Left forelimb (tissue), 1 donor: ENCODE measurements around the gene RPN1.

ENCODE experiments used
- DNase-seq: peaks from one replicate; pipeline ENCODE4 v3.0.0-alpha.2; 2018; ENCODE audit warnings: low spot score

Gene RPN1

GRCh38 chr3:128648940-128649663 is 1.5 kb downstream of the RPN1 start:
- no peak for DNase-seq

DNA sequence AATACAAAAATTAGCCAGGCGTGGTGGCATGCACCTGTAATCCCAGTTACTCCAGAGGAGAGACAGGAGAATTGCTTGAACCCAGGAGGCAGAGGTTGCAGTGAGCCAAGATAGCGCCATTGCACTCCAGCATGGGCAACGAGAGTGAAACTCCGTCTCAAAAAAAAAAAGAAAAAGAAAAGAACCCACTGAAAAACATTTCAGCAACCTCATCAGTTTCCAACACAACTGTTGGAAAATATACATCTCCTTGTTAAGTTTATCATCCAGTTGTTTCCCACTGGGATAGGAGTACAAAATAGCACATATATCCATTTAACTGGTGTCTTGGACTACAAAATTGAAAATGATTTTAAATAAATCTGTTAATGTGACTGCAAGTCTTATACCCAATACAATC is 2.2 kb downstream of the RPN1 start:
- no peak for DNase-seq

DNA sequence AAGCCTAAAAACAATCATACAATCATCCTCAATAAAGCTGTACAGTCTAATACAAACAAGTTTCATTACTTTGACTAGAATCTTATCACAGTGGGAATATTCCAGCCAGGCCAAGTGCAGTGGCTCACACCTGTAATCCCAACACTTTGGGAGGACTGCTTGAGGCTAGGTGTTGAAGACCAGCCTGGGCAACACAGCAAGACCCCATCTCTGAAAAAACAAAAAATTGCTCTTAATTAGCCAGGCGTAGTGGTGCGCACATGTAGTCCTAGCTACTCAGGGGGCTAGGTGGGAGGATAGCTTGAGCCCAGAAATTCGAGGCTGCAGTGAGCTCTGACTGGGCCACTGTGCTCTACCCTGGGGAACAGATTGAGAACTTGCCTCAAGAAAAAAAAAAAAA is 3.3 kb downstream of the RPN1 start:
- DNase-seq, result no peak

GRCh38 chr3:128634075-128634611 is 16.5 kb downstream of the RPN1 start:
- no peak for DNase-seq

DNA sequence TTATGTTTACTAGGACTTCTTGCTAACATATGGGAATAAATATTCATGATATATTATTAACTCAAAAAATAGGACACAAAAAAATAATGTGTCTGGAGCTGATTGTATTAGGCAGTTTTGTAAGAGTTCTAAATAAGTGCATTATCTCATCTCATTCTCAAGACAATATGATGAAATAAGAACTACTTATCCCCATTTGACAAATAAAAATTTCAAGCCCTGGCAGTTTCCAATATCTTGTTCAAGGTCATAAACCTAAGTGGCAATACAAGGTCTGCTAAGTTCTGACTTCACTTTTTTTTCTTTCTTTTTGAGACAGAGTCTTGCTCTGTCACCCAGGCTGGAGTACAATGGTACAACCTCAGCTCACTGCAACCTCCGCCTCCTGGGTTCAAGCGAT is 18.3 kb downstream of the RPN1 start:
- DNase-seq, result no peak

- DNase-seq, result no peak
Observed at GRCh38 chr3:128629936-128630335, 20.7 kb downstream of the RPN1 start.

DNA sequence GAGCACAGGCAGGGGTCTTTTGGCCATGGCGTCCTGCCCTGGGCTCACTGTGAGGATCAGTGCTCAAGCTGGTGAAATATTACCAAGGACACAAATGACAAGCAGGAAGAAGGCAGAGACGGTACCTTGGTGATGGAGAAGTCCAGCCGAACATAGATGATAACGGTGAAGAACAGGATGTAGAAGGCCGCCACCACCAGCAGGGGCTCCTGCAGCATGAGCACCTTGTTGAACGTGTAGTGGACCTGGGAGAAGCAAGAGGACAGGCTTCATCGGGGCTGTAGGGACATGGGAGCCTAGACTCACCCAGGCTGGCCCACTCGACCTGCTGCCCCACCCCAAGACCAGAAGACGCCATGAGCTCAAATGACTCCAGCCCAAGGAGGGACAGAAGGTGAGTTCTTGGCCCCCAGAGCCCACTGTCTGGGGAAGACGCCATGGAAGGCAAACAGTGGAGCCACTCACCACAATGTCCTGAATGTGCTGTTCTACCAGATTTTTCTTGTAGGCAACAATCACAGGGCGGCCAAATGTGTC is 25.1 kb downstream of the RPN1 start:
- DNase-seq, result no peak

DNA sequence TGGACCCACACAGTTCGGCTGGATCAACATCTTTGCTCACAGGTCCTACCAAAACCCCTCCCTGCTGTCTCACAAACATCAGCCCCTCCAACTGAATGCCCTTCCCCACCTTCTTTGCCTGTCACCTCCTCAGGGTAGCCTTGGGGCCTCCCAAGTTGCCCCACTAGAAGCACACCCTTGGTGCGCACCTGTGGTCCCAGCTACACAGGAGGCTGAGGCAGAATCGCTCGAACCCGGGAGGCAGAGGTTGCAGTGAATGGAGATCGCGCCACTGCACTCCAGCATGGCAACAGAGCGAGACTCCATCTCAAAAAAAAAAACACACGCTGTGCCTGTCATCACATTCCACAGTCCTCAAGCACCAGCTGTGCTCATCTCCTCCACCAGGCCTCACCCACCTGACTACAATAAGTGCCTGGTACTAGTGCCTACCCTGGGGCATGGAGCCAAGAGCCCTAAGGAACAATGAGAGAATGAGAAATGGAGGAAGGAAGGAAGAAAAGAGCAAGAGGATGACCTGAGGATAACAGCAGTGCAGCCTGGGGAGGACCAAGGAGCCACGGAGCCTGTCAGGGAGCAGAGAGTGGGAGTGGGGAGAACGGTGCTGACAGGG is 26.0 kb downstream of the RPN1 start:
- no peak for DNase-seq

DNA sequence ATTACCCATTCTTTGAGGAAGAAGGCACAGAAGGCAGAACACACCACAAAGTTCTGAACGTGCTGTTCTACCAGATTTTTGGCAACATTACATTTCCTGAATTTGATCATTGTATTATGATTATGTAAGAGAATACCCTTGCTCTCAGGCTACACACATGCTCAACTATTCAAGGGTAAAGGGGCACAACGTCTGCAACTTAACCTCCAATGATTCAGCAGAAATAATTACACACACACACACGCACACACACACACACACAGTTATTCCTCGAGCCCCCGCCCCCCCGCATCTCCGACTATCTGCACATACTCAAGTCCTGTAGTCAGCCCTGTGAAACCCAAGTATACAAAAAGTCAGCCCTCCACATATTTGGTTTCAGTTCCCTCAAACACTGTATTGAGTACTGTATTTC is 26.8 kb downstream of the RPN1 start:
- DNase-seq, result no peak

GRCh38 chr3:128621931-128622330 is 28.7 kb downstream of the RPN1 start:
- no peak for DNase-seq

DNA sequence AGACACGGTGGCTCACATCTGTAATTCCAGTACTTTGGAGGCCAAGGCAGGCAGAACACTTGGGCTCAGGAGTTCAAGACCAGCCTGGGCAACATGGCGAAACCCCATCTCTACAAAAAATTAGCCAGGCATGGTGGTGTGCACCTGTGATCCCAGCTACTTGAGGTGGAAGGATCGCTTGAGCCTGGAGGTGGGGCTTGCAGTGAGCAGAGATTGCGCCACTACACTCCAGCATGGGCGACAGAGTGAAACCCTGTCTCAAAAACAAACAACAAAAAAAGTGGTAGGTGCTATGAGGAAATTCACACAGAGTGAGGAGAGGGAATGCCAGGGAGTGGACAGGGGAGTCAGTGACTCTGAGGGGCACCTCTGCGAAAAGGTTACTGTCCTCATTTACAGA is 29.4 kb downstream of the RPN1 start:
- no peak for DNase-seq

- no peak for DNase-seq
Observed at GRCh38 chr3:128620268-128620691, 30.3 kb downstream of the RPN1 start.

GRCh38 chr3:128619146-128619890 is 31.3 kb downstream of the RPN1 start:
- DNase-seq, result no peak

- DNase-seq, result no peak
Observed at GRCh38 chr3:128618398-128618726, 32.3 kb downstream of the RPN1 start.

DNA sequence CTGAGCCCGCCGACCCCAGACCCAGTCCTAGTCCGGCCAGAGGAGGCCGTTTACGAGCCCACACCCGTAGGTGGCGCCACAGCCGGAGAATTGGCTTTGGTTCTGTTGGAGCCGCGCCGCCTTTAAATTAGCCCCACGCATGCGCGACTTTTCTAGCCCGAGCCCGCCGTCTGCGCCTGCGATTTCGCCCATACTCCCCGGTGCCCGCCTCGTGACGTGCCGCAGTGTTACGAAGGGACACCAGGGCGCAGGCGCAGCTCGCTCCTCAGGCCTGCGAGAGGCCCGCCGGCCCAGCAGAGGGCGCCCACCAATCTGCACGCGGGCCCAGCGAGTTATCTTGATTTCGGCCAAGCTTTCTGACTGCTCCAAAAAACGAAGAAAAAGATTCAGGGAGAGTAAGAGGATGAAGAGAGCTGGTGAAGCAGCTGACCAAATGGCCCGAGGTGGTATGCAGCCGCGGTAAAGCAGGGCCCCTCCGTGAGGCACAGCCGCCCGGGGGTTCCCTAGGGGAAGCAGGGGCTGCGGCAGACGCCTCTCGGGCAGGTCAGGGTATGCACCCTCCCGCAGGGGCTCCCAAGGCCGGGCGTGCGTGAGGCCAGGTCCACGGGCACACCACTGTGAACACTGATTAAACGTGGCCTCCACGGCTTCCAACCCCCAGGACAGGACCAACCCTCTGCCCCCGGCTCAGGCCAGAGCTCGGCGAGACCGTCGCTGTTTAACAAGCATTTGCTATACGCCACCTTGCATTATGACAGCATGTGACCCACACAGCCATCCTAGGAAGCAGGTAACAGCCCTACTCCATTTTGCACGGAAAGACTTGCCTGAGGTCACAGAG is 32.8 kb downstream of the RPN1 start:
- DNase-seq, result peak; percentile 97

DNA sequence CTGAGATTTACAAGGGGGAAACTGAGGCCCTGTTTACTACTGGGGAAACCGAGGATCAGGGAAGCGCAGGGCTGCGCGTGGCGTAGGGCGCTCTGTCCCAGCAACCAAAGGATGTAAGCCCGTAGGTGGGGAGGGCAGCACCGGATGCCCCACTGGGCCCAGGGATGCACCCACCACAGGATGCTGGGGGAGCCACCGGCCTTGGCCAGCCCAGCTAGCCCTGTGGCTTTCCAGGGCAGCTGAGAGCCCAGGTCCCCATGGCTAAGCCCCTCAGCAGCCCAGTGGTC is 33.4 kb downstream of the RPN1 start:
- DNase-seq, result no peak

- no peak for DNase-seq
Observed at GRCh38 chr3:128616516-128617269, 33.9 kb downstream of the RPN1 start.

DNA sequence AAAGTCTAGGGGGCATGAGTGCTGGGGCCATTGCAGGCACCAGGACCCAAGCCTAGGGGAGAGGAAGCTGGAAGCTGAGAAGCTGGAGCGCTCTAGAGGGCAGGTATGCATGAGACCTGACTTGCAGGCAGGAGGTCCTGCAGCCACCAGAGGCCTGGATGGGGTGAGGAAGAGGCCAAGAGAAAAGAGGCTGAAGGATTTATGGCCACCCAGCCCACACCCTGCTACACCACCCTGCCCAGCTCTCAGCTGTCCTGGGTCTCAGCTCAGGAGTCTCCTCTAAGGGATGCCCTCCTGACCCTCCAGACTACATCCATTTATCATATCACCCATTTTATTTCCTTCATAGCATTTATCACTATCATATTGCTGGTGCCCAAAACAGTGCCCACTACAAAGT is 36.5 kb downstream of the RPN1 start:
- DNase-seq, result no peak

- no peak for DNase-seq
Observed at GRCh38 chr3:128613083-128613829, 37.4 kb downstream of the RPN1 start.

DNA sequence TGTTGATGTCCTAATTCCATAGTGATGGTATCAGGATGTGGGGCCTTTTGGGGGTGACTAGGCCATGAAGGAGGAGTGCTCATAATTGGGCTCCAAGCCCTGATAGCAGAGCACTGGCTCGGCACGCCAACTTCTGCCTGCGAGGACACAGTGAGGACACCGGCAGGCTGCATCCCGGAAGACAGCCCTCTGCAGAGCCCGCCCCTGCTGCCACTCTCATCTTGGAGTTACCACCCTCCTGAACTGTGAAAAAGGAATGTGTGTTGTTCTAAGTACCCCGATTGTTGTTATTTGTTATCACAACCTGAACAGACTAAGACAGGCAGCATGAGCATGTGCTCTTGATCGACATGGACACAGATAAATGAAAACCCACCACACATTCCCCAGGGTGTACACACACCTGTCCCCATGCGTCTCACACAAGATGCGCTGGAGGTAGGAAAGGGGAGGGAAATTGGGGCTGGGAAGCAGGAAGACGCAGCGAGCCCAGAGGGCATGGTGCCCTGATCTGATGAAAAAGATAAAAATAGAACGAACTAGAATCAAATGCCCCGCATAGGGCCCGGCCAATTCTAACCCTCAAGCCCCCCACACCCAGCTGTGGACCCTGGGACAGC is 40.1 kb downstream of the RPN1 start:
- no peak for DNase-seq
